ENCODE measurements around the gene BPIFB6.
A peak's percentile ranks its signal among the peaks of the same experiment; 100 is the strongest.

BPIFB6 gene, protein sequence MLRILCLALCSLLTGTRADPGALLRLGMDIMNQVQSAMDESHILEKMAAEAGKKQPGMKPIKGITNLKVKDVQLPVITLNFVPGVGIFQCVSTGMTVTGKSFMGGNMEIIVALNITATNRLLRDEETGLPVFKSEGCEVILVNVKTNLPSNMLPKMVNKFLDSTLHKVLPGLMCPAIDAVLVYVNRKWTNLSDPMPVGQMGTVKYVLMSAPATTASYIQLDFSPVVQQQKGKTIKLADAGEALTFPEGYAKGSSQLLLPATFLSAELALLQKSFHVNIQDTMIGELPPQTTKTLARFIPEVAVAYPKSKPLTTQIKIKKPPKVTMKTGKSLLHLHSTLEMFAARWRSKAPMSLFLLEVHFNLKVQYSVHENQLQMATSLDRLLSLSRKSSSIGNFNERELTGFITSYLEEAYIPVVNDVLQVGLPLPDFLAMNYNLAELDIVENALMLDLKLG

DNA sequence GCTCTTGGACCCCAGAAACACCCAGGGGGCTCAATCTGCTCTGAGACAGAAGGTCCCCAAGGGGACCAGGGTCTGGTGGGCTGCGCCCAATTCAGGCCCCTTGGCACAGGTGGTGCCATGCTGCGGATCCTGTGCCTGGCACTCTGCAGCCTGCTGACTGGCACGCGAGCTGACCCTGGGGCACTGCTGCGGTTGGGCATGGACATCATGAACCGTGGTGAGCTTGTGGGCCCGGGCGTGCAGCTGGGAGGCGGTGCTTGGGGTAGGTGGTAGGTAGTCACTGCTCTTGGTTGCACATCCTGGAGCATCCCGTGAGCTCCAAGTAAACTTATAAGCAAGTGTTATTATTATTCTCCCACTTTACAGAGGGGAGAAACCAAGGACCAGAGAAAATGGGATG, at the start of gene BPIFB6:
Gene BPIFB6, plus strand, starts transcription at position 118 of the 400 bp plus-strand sequence. Its CDS starts 0 bp downstream, at position 118.
- no peak for DNase-seq (ENCODE audit: low spot score)

DNA sequence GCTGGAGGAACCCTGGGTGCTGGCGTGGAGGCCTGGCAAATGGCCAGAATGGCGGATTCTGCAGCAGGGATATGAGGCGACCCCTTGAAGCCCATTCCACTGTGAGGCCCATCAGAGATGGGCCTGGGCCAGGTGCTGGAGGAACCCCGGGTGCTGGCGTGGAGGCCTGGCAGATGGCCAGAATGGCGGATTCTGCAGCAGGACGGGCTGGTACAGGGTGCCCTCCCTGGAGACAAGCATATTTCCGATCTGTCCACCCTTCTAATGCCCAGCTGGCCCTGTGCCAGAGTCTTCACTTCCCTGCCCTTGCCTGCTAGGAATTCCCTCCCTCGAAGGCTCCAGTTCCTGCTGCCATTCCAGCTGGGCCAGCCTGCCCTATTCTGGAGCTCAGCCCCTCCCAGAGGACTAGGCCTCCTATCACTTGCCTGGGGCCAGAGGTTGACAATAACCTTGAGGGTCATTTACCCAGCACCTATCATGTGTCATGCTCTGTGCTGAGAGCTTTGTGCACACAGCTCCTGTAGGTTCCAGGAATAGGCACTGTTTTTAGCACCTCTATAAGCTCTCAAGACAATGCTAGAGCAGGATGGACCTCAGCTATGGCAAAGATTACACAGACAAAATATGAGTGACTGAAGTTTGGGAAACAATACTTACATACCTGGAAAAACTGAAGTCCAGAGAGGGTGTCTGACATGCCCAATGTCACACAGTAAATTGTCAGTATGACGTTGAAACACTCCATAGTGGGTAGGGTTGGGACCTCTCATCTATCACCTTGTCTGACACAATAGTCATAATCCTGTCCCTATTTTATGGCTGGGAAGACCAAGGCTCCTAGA, 48.6 kb upstream of the BPIFB6 start:
- peak; percentile 40 for DNase-seq (ENCODE audit: low spot score)

DNA sequence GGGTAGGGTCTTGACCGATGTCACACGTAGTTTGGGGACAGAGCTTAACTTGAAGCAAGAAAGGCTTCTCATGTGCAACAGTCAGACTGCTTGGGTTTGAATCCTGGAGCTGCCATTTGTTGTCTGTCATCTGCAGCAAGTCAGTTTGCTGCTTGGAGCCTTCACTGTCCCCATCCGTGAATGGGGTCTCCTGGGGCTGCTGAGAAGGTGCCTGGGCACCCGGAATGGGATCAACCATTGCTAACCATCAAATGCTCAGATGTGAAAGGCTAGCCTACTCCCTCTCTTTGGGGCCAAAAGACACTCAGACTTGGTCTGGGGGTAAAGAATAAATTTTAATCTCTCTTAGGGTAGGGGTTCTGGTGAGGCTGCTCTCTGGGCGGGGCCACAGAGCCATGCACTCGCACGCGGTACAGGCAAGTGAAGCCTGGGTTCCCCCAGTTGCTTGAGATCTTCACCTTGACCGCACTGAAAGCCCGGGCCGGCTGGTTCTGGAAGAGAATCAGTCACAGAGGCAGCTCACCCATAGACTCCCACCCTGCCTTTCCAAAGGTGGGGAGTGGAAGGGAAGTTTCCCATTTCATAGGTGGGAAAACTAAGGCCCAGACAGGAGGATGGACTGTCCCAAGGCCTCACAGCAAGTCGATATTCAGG, 47.9 kb upstream of the BPIFB6 start:
- no peak for DNase-seq (ENCODE audit: low spot score)

DNA sequence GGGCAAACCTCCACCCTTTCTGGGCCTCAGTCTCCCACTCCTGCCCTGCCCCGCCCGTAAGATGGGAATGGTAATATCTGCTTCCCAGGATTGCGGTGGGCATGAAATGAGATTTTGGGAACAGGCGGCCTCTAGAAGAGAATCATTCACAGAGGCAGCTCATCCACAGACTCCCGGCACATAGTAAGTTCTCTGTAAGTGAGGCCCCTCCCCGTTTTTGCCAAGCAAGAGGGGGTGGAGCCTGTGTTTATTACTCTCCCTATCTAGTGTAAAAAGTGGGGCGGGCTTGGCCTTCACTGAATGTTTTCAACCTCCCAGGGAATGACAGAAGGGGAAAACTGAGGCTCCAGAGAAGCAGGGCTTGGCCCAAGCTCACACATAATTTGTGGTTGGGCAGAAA, 47.3 kb upstream of the BPIFB6 start:
- peak; percentile 86 for DNase-seq (ENCODE audit: low spot score)

DNA sequence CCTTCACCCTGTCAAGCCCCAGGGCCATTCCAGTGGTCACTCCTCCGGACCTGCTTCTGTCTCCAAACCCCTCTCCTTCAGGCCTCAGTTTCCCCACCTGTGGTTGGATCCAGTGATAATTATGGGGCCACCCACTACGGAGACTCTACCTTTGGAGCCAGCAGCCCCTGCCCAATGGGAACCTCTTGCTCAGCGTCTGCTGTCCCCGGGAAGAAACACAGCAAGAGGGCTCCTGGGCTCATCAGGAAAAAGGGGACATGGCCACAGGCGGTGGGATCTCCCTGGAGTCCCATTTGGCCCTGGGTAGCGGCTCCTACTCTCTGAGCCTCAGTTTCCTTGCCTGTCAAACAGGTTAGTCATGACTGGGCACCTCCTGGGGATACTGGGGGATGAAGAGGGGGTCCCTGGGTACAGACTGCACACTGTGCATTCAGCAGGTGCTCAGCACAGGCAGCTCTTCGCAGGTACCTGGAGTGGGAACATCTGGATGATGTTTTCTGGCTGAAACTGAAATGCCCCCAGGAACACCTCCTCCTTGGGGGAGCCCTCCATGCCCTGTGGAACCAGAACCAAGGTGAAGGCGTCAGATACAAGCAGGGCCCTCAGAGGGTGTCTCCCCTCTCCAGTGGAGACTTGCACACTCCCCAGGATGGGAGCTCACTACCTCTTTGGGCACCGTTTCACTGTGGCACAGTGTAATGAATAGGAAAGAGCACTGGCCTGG, 46.7 kb upstream of the BPIFB6 start:
- no peak for DNase-seq (ENCODE audit: low spot score)

DNA sequence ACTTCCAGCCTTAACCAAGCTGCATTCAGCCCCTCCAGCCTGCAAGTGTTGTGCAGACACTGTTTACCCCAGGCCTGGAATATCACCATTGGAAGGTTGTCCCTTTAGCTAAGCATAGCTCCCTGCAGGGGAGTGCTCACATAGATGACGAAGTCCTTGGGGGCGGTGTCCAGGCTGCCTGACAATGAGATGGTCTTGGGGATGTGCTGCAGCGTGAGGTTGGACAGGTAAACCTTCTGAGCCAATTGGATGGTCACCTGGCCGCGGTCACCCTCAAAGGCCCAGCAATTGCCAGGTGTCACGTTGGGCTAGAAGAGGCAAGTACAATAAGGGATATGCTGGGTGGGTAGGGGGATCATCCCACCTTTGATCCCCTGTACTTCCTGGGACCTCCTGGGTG, 45.9 kb upstream of the BPIFB6 start:
- DNase-seq (ENCODE audit: low spot score), result no peak

DNA sequence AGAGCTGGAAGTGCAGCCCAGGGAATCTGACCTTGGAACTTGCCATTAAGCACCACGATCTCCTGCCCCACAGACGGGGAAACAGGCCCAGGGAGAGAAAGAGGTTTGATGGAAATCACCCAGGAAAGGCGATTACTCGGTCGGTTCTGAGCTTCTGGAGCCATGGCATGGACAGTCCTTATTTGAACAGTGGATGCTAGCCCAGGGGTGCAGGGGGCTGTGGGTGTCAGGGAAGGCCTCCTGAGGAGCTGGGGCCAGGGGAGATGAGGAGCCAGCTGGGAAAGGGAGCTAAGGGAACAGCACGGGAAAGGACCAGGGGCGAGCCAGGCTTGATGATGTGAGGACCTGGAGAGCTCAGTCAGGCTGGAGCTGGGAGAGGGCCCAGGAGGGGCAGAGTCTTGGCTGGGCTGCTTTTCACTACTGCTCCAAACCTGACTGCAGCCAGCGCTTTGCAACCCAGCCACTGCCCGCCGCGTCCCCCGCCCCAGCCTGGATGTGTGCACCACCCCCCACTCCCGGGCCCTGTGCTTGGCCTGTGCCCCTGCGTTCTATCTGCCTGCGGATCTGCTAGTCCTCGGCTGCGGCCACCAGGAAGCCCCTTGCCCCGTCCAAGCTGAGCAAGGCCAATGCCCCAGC, 45.0 kb upstream of the BPIFB6 start:
- DNase-seq (ENCODE audit: low spot score), result no peak

DNA sequence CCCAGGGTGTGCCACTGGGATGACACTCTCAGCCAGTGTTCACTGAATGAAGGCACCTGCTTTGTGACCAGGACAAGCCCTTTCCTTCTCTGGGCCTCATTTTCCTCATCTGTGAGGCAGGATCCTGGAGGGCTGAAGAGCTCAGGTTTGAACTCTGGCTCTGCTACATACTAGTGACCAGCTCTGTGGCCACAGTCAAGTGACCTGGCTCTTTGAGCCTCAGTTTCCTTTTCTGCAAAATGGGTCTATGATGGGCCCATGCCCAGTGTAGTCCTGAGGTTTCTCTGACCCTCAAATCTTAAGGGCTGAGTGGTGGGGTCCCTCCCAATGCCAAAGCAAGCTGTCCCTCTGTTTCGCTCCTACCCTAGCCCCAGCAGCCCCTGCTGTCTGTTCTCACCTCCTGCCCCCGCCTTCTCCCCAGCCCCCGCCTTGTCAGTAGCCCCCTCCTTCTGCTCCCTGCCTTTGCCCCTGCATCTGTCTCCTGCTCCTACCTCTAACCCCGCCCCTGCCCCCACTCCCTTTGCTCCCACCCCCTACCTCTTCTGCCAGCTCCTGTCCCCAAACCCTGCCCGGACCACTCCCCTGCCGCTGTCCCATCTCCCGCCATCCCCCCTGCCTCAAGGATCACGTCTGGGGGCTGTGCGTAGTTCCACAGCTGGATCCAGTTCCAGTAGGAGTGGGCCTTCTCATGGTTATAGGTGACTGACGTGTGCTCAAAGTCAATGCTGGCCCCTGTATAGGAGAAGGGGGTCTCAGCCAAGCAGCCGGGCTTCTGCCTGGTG, 44.2 kb upstream of the BPIFB6 start:
- DNase-seq (ENCODE audit: low spot score), result no peak

DNA sequence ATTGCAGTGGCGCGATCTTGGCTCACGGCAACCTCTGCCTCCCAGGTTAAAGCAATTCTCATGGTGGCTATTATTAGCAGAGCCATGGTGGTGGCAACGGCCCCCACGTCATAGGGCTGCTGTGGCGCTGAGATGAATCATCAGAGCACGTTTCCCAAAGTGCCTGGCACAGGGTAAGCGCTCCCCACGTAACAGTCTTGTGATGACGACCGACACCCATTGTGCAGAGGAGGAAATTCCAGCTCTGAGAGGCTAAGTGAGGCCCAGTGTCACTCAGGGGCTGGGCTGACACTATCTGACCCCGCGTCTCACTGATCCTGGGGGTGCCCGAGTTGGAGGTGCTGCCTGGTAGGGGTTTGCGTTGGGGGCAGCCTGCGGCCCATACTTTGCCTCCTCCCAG, 43.4 kb upstream of the BPIFB6 start:
- no peak for DNase-seq (ENCODE audit: low spot score)

DNA sequence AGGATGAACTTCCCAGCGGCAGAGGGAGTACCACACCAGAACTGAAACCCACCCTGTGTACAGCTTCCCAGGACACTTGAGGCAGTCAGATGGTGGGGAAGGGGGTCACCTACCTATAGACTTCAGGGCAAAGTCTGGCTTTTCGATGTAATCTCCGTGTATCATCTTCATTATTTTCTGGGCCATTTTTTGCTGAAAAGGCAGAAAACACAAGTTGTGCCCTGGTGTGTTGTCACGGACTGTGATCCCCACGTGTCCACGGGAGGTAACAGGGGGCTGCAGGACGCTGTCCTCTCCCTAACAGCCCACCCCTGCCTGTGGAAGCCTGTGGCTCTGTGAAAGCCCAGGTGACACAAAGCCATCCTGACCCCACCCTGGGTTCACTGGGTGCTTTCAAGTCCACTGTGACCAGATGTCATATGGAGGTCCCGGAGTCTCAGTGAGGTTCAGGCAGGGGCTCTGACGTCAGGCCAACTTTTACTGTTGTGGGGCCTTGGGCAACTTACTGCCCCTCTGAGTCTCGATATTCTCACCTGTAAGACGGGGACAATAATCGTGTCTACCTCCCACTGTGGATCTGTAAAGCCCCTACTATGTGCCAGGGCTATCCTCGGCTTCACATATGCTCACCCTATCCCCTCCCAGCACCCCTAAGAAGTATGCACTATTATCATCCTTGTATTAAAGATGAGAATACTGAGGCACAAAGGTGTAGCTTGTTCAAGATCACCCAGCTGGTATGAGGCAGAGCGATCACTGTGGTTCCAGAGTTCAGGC, 41.8 kb upstream of the BPIFB6 start:
- no peak for DNase-seq (ENCODE audit: low spot score)

DNA sequence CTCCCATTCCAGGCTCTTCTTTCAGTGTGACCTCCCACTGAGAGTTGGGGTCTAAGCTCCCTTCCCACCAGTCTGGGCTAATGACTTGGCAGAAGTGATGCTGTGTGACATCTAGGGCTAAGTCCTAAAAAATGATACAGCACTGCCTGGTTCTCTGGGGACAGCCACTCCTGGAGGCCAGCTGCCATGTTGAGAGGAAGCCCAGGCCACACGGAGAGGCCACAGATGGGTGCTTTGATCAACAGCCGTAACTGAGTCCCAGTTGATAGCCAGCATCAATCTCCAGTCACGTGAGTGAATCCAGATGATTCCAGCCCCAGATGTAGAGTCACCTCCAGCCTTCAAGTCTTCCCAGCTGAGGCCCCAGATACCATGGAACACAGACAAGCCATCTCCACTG, 41.0 kb upstream of the BPIFB6 start:
- DNase-seq (ENCODE audit: low spot score), result no peak

DNA sequence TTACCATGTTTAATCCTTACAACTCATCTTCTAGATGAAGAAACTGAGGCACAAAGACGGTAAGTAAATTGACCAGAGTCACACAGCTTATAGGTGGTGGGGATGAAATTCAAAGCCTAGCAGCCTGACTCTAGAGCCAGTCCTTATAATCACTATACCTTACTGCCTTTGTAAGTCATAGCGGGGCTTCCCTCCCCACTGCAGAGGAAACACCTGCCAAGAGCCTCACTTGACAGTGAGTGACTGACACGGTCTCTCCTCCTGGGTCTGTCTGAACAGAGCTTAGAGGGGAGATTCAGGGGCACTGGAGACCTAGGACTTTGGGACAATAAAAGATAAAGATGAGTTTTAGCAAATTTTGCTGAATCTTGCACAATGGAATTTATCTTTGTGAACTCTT, 40.1 kb upstream of the BPIFB6 start:
- DNase-seq (ENCODE audit: low spot score), result no peak

DNA sequence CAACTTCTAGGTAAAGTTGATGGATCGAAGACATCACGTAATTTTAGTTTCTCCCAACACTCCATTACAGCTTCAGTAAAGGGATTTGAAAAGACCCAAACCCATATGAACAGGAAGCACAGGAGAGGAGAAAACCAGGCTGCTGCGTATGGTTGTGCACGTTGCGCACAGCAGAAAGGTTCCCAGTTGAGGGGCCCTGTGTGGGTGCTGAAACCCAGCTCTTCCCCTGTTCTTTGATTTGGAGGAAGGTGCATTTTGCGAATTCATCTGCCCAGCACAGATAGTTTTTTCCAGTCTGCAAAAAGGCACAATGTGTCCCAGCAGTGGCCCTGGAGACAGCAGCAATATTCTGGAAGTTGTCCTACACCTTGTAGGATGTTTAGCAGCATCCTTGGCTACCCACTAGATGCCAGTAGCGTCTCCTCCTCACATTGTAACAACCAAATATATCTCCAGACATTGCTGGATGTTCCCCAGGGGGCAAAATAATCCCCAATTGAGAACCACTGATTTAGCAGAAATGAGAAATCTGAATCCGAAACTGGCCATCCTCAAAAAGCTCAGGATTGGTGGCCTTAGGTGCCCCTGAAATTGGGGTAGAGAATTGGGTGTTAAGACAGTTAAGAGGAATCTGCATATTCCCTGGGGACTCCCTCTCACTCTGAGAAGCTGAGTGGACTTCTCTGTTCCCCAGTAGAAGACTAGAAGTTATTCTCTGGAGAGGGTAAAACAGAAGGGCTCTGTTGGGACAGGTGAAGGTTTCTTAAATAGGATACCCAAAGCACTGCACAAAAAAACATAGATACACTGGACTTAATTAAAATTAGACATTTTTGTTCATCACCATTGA, 39.4 kb upstream of the BPIFB6 start:
- no peak for DNase-seq (ENCODE audit: low spot score)

DNA sequence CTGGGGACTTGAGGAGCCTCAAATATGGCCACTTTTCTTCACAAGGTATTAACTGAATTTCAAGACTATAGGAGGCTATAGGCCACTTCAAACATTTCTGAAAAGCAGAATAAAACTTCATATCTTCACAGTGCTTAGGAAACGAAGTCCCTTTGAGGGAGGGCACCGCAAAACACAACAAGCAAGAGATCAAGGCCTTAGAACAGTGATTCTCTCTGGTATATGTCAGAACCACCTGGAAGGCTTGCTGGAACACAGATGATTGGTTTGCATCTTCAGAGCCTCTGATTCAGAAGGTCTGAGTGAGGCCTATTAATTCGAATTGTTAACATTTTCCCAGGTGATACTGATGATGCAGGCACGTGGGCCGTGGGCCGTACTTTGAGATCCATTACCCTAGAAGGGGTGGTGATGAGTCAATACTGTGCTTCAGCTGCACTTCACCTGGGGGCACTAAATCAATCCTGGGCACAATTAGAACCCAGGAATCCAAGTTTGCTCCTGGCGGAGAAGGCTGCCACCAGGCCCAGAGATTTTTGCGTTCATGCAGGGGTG, 37.9 kb upstream of the BPIFB6 start:
- no peak for DNase-seq (ENCODE audit: low spot score)

DNA sequence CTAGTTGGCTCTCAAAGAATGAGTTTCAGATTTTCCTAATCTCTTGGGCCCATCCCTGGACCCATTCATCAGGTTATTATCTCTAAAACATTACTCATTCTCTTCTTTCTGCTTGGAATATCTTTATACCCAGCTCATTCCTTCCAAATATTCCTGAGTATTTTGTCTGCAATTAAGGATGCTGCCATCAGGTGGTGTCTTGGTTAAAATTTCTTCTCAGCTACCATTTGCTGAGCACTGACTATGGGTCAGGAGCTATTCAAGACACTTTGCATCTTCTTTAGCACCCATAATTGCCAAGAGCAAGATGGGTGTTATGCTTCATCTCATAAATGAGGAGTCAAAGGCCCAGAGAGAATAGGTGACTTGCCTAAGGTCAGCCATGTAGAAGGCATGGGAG, 35.6 kb upstream of the BPIFB6 start:
- DNase-seq (ENCODE audit: low spot score), result no peak

DNA sequence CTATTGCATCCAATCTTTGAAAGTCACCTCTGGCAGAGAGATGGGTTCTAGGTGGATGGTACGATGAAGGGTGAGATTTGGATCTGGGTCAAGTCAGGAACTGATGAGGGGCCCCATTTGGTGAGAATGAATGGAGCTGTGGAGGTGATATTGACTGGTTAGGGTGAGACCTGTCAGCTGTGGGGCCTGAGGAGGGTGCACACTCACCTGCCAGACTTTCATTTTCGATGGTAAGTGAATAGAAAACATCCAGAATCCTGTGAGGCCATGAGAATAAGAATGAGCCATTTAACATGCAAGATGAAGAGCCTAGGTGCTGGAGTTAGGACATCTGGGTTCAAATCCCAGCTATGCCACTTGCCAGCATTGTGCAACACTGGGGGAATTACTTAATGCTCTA, 34.0 kb upstream of the BPIFB6 start:
- no peak for DNase-seq (ENCODE audit: low spot score)

DNA sequence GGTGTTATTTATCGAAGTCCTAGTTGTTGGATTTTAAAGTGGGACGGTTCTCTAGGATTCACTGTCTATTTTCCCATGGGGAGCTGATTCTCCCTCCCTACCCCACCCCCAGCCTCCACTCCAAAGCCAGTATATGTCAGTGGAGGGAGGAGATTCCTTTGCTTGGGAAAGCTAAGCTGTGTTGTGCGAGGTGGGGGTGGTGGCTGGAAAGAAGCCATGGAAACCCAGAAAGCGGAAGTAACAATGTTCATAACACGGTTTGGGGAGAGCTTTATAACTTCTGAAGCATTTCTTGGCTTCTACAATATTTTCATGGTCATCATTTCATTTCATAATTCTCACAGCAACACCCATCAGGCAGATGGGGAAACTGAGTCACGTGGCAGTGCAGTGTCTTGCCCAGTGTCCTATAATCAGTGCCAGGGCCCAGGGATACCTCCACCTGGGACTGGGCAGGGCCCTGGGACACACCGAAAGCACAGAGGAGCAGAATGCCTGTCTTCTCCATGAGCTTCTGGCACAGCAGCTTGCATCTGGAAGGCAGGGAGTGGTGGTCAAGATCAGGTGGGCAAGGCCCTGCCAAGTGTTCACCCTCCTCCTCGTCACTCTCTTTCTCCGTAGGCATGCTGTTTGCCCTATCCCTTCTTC, 31.7 kb upstream of the BPIFB6 start:
- DNase-seq (ENCODE audit: low spot score), result no peak

DNA sequence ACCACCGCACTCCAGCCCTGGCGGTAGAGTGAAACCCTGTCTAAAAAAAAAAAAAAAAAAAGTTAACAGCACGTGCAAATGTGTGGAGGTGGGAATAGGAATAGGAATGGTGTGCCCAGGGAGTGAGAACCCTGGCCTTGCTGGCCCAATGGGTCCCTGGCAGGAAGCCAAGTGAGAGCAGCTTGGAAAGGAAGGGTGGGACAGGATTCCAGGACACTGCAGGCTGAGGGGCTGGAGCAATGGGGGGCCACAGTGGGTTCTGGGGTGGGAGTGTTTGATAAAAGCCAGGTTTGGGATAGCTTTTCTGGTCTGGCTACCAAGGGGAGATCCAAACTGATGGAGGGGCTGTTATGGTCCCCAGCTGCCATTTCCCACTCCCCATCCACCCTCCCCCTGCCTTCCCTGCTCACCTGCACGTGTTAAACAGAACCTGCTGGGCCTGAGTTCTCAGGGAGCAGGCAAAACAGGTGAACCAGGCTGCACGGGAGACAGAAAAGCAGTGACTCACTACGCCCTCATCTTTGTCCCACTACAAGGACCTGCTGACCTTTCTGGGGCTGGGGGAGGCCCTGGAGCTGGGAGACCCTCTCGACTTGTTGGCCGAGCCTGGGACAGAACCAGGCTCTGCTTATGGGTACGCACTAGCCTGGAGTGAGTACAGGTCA, 30.5 kb upstream of the BPIFB6 start:
- no peak for DNase-seq (ENCODE audit: low spot score)

All from putamen (tissue), 1 donor.